ENCODE data around the gene INTS4. TPM values are rescaled to one million over a fixed set of nuclear protein-coding genes. Genes with fewer than 3 reads are reported as not detected.
A peak's percentile ranks its signal among the peaks of the same experiment; 100 is the strongest.
"Not testable (repeated sequence)": the region's sequence is repeated elsewhere in the genome, so short reads cannot be mapped to it uniquely, and the experiment has no call there.

Gene INTS4
- total RNA-seq, 2 experiments from 2014 or later: 45.1 to 51.2 TPM

GRCh38 chr11:77890100-77890614 lies 104.3 kb downstream of the INTS4 start:
- ATAC-seq; H3K9me3 Mint-ChIP-seq (ENCODE audit: insufficient read depth); CTCF ChIA-PET; H3K4me1 Mint-ChIP-seq (ENCODE audit: low read depth); H3K27ac Mint-ChIP-seq; H3K4me3 Mint-ChIP-seq; DNase-seq; POLR2A ChIA-PET; H3K27me3 Mint-ChIP-seq (ENCODE audit: low read depth): not testable (repeated sequence)
- H3K36me3 Mint-ChIP-seq (ENCODE audit: low read depth): peaks cover 47% of the 10 kb centered on the region

- H3K4me3 Mint-ChIP-seq: not testable (repeated sequence)
- peaks cover 48% of the 10 kb centered on the region for H3K36me3 Mint-ChIP-seq (ENCODE audit: low read depth)
These were observed 105.4 kb downstream of the INTS4 start for GRCh38 chr11:77889045-77889444.

DNA sequence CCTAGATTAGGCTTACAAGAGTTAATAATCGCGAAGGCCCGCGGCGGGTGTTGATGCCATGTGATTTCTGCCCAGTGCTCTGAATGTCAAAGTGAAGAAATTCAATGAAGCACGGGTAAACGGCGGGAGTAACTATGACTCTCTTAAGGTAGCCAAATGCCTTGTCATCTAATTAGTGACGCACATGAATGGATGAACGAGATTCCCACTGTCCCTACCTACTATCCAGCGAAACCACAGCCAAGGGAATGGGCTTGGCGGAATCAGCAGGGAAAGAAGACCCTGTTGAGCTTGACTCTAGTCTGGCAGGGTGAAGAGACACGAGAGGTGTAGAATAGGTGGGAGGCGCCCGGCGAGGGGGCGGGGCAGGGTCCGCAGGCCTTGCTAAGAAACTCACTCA lies 108.1 kb downstream of the INTS4 start:
- DNase-seq: no peak
- ChIA-PET POLR2A (no interaction called here), CTCF (no interaction called here)
- no peak overlapping the region for H3K27ac Mint-ChIP-seq
- peaks cover 42% of the 10 kb centered on the region for H3K36me3 Mint-ChIP-seq (ENCODE audit: low read depth)
- no peaks in the 10 kb centered on the region for H3K9me3 Mint-ChIP-seq (ENCODE audit: insufficient read depth)
- H3K4me3 Mint-ChIP-seq: no peak overlapping the region
- no peaks in the 10 kb centered on the region for H3K27me3 Mint-ChIP-seq (ENCODE audit: low read depth)
- H3K4me1 Mint-ChIP-seq (ENCODE audit: low read depth): no peaks in the 10 kb centered on the region
- ATAC-seq: no peak

More at GRCh38 chr11:77889045-77889444, 105.4 kb downstream of the INTS4 start:
- H3K27ac Mint-ChIP-seq; CTCF ChIA-PET; POLR2A ChIA-PET; ATAC-seq; H3K4me1 Mint-ChIP-seq (ENCODE audit: low read depth); H3K27me3 Mint-ChIP-seq (ENCODE audit: low read depth); H3K9me3 Mint-ChIP-seq (ENCODE audit: insufficient read depth); DNase-seq: not testable (repeated sequence)

DNA sequence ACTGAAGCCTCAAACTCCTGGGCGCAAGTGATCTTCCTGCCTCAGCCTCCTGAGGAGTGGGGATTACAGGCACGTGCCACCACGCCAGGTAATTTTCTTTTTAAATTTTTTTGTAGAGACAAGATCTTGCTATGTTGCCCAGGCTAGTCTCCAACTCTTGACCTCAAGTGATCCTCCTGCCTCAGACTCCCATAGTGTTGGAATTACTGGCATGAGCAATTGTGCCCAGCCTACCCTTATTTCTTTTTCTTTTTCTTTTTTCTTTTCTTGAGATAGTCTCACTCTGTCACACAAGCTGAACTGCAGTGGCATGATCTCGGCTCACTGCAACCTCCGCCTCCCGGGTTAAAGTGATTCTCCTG lies 109.7 kb downstream of the INTS4 start:
- ChIA-PET CTCF (interaction anchor here (0.9 kb wide), 1 partner anchor 77 kb away, joined by 3 read pairs; no protein-coding TSS in a partner anchor), POLR2A (interaction anchor here (0.6 kb wide), 1 partner anchor 193 kb away, joined by 4 read pairs; no protein-coding TSS in a partner anchor)
- no peaks in the 10 kb centered on the region for H3K9me3 Mint-ChIP-seq (ENCODE audit: insufficient read depth)
- H3K4me3 Mint-ChIP-seq: no peak overlapping the region
- DNase-seq (no peak), ATAC-seq (no peak)
- peaks cover 41% of the 10 kb centered on the region for H3K36me3 Mint-ChIP-seq (ENCODE audit: low read depth)
- H3K4me1 Mint-ChIP-seq (ENCODE audit: low read depth): peaks cover 7% of the 10 kb centered on the region
- no peaks in the 10 kb centered on the region for H3K27me3 Mint-ChIP-seq (ENCODE audit: low read depth)
- H3K27ac Mint-ChIP-seq: no peak overlapping the region

- Mint-ChIP-seq H3K4me1 (ENCODE audit: low read depth) (peaks cover 12% of the 10 kb centered on the region), H3K27me3 (ENCODE audit: low read depth) (no peaks in the 10 kb centered on the region), H3K4me3 (no peak overlapping the region), H3K9me3 (ENCODE audit: insufficient read depth) (no peaks in the 10 kb centered on the region), H3K36me3 (ENCODE audit: low read depth) (peaks cover 42% of the 10 kb centered on the region), H3K27ac (no peak overlapping the region)
- no peak for DNase-seq
- no peak for ATAC-seq
- ChIA-PET CTCF (no interaction called here), POLR2A (no interaction called here)
These were observed 110.2 kb downstream of the INTS4 start for GRCh38 chr11:77884186-77884828.

DNA sequence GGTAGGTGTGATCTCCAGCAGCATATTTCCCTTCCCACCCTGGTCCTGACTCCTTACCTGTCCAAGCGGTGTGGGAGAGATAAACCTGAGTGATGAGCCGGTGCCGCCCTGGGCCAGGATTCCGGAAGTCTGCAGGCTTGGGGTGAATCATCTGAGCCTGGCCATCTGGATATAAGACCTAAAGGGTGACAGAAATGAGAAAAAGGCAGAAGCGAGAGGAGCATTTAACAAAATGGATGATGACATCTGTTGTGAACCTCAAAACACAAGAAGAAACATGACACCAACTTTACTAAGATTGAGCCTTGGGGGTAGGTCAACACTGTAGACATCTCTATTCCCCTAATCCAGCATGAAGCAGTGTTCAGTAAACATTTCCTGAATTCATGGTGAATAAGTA lies 110.7 kb downstream of the INTS4 start:
- H3K36me3 Mint-ChIP-seq (ENCODE audit: low read depth): peaks cover 43% of the 10 kb centered on the region
- no peaks in the 10 kb centered on the region for H3K27me3 Mint-ChIP-seq (ENCODE audit: low read depth)
- no peaks in the 10 kb centered on the region for H3K9me3 Mint-ChIP-seq (ENCODE audit: insufficient read depth)
- no peak for DNase-seq
- POLR2A ChIA-PET: no interaction called here
- ATAC-seq: no peak
- CTCF ChIA-PET: no interaction called here
- peaks cover 17% of the 10 kb centered on the region for H3K4me1 Mint-ChIP-seq (ENCODE audit: low read depth)
- H3K27ac Mint-ChIP-seq: no peak overlapping the region
- no peak overlapping the region for H3K4me3 Mint-ChIP-seq

- POLR2A ChIA-PET: no interaction called here
- Mint-ChIP-seq H3K9me3 (ENCODE audit: insufficient read depth) (no peaks in the 10 kb centered on the region), H3K27me3 (ENCODE audit: low read depth) (no peaks in the 10 kb centered on the region), H3K4me1 (ENCODE audit: low read depth) (peaks cover 23% of the 10 kb centered on the region), H3K27ac (no peak overlapping the region), H3K4me3 (no peak overlapping the region), H3K36me3 (ENCODE audit: low read depth) (peaks cover 38% of the 10 kb centered on the region)
- CTCF ChIA-PET: no interaction called here
- no peak for ATAC-seq
- DNase-seq: no peak
These were observed 112.1 kb downstream of the INTS4 start for GRCh38 chr11:77882396-77882795.

- peak; percentile 80 for ATAC-seq
- Mint-ChIP-seq H3K27ac (peak overlapping the region; percentile 75), H3K4me3 (no peak overlapping the region), H3K36me3 (ENCODE audit: low read depth) (peaks cover 31% of the 10 kb centered on the region), H3K27me3 (ENCODE audit: low read depth) (no peaks in the 10 kb centered on the region), H3K4me1 (ENCODE audit: low read depth) (peaks cover 23% of the 10 kb centered on the region), H3K9me3 (ENCODE audit: insufficient read depth) (no peaks in the 10 kb centered on the region)
- ChIA-PET POLR2A (no interaction called here), CTCF (no interaction called here)
- DNase-seq: peak; percentile 52
These were observed 115.2 kb downstream of the INTS4 start for GRCh38 chr11:77879218-77879617.

DNA sequence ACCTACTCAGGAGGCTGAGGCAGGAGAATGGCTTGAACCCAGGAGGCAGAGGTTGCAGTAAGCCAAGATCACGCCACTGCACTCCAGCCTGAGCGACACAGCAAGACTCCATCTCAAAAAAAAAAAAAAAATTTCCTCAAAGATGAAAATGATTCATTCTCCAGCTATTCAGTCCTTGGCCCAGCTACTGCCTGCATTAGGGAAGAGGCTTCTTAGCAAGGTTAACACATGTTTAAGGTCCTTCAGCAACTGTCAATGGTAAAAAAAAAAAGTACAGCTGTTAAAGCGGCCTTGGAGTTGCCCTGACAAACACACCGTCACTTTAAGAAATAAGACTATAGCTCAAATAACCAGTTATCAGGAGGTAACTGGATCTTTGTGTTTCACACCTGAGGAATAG lies 116.2 kb downstream of the INTS4 start:
- H3K4me3 Mint-ChIP-seq; ATAC-seq; POLR2A ChIA-PET; H3K27ac Mint-ChIP-seq; DNase-seq; H3K9me3 Mint-ChIP-seq (ENCODE audit: insufficient read depth); H3K27me3 Mint-ChIP-seq (ENCODE audit: low read depth): not testable (repeated sequence)
- peaks cover 23% of the 10 kb centered on the region for H3K4me1 Mint-ChIP-seq (ENCODE audit: low read depth)
- peaks cover 28% of the 10 kb centered on the region for H3K36me3 Mint-ChIP-seq (ENCODE audit: low read depth)
- CTCF ChIA-PET: interaction anchor here (1.0 kb wide), 1 partner anchor 168 kb away, joined by 3 read pairs; no protein-coding TSS in a partner anchor

DNA sequence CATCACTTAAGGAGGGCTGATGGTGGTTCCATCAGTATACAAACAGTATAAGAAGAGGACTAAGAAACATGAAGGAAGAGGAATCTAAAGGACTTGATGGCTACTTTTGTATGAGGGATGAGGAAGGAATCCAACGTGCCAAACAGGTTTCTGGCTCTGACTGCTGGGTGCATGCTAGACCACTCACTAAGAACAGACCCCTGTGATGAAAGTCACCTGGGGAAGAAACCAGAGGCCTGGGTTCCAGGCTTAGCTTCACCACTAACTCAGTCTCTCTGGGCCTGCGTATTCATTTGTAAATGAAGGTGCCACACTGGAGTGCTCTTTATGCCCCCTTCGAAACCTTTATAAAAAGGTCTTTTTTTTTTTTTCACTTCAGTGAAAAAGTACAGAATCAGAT lies 118.4 kb downstream of the INTS4 start:
- Mint-ChIP-seq H3K4me3 (no peak overlapping the region), H3K27ac (no peak overlapping the region), H3K4me1 (ENCODE audit: low read depth) (peaks cover 23% of the 10 kb centered on the region), H3K36me3 (ENCODE audit: low read depth) (peaks cover 25% of the 10 kb centered on the region), H3K9me3 (ENCODE audit: insufficient read depth) (no peaks in the 10 kb centered on the region), H3K27me3 (ENCODE audit: low read depth) (no peaks in the 10 kb centered on the region)
- CTCF ChIA-PET: no interaction called here
- no peak for ATAC-seq
- POLR2A ChIA-PET: no interaction called here
- no peak for DNase-seq

DNA sequence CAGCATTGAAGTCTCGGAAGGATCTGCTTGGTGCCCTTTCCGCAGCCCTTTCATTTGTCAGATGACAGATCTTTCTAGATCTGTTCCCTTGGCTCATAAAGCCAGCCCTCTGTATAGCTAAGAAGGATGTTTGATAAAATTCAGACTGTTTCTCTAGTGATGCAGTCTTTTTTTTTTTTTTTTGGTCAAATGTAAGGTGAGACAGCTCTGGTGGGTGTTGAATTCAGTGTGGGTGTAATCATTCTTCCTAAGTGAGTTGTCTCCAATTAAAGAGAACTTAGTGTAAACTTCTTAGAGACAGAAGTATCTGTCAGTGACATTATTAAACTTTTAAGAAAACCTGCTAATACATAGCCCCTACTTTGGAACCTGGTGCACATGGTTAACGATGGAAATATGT lies 120.3 kb downstream of the INTS4 start:
- peaks cover 10% of the 10 kb centered on the region for H3K4me1 Mint-ChIP-seq (ENCODE audit: low read depth)
- no peaks in the 10 kb centered on the region for H3K27me3 Mint-ChIP-seq (ENCODE audit: low read depth)
- peaks cover 16% of the 10 kb centered on the region for H3K36me3 Mint-ChIP-seq (ENCODE audit: low read depth)
- CTCF ChIA-PET: no interaction called here
- H3K27ac Mint-ChIP-seq: no peak overlapping the region
- no peak overlapping the region for H3K4me3 Mint-ChIP-seq
- no peaks in the 10 kb centered on the region for H3K9me3 Mint-ChIP-seq (ENCODE audit: insufficient read depth)
- POLR2A ChIA-PET: no interaction called here
- ATAC-seq (no peak), DNase-seq (no peak)

GRCh38 chr11:77873345-77873744 lies 121.1 kb downstream of the INTS4 start:
- ChIA-PET POLR2A (no interaction called here), CTCF (no interaction called here)
- no peak for ATAC-seq
- no peak for DNase-seq
- Mint-ChIP-seq H3K36me3 (ENCODE audit: low read depth) (peaks cover 16% of the 10 kb centered on the region), H3K4me1 (ENCODE audit: low read depth) (peaks cover 1% of the 10 kb centered on the region), H3K4me3 (no peak overlapping the region), H3K27me3 (ENCODE audit: low read depth) (no peaks in the 10 kb centered on the region), H3K9me3 (ENCODE audit: insufficient read depth) (no peaks in the 10 kb centered on the region), H3K27ac (no peak overlapping the region)

DNA sequence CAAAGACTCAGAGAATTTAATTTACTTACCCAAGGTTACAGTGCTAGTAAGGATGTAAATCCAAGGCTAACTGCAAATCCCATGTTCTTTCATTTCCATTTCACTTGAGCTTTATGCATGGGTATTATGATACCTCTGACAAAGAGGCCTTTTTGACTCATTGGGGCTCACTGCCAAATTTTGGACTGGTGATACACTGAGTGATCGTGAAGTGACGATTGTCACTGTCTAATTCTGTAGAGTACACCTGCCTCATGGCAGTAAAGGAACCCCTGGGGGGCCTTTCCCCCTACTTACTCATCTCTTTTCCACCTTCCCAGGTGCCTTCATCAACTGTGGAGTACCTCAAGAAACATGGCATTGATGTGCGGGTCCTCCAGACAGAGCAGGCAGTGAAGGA lies 122.6 kb downstream of the INTS4 start:
- Mint-ChIP-seq H3K4me3 (no peak overlapping the region), H3K27ac (no peak overlapping the region), H3K9me3 (ENCODE audit: insufficient read depth) (no peaks in the 10 kb centered on the region), H3K36me3 (ENCODE audit: low read depth) (peaks cover 15% of the 10 kb centered on the region), H3K4me1 (ENCODE audit: low read depth) (no peaks in the 10 kb centered on the region), H3K27me3 (ENCODE audit: low read depth) (no peaks in the 10 kb centered on the region)
- no peak for DNase-seq
- ChIA-PET CTCF (no interaction called here), POLR2A (no interaction called here)
- no peak for ATAC-seq

All from activated CD8-positive, alpha-beta T cell treated with anti-CD3 and anti-CD28 coated beads, Interleukin-2, amount 10 ng/mL, durations not matched to agents 7 days and 5 days (primary cell).